Stimulated activated CD8-positive, alpha-beta memory T cell treated with anti-CD3 and anti-CD28 coated beads, Interleukin-2, amount 100 ng/mL, for 1 hour (primary cell): ENCODE results near the gene NAPA.

Source experiments
- DNase-seq, 2 donors: peaks; one replicate each; pipeline ENCODE4 v3.0.0-alpha.2; 2020; ENCODE audit warnings: low read depth in 2 of 2

Gene NAPA

DNA sequence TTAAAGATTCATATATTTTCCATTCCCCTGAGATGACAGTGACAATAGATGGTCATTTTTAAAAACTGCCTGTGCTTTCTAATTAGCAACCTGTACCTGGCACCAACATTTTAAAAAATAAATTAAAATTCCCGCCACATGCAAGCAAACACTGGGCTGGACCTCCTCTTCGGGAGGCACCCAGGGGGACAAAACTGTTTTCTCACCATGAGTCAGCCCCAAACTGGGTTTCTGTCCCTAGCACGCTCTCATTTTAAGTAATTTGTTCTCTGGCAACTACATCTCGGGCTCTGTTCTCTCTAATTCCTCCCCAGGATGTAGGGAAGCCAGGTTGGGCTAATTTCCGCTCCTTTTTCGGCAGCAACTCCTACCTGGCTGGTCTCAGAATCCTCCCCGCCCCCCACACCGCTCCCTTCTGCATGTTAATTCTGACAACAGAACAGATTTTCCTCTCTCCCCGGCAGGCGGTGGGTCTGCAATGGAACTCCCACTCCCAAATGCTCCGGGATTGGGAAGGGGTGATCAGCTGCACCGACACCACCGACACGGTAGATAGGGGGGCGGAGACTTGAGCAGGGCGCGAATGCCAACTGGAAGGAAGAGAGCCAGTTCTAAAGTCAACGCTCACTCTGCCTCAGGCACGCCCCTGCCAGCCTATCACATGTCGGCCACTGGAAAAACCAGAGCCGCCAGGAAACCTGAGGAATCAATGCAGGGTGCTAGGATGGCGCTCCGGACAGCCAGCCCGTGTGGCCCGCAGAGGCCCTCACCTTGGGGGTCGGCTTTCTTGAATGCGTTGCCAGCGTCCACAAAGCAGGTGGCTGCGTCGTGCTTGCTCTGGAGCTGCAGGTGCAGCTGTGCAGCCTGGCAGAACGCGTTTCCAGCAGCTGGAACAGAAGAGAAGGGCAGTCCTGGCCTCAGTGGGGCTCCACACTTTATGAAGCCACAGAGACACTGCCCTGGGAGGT is 14.7 kb downstream of the NAPA start:
- DNase-seq = no peak

DNA sequence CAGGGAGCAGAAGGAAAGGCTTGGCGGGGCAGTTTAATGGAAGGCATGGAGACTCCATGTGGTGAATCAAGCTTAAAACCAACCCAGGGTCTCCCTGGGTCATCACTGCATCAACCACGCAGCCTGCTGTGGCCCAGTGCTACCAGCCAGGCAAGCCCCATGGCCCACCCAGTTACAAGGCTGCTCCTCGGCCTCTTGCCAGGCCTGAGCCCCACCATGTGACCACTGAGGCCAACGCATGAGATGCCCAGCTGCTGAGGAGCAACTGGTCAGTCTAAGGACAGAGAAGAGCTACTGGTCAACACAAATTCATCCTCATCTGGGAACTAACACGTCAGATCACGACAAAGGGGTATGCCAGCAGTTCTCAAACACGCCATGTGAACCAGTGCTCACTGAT is 15.5 kb downstream of the NAPA start:
- DNase-seq = no peak

- DNase-seq = no peak
Observed at GRCh38 chr19:47498561-47498960, 16.3 kb downstream of the NAPA start.

DNA sequence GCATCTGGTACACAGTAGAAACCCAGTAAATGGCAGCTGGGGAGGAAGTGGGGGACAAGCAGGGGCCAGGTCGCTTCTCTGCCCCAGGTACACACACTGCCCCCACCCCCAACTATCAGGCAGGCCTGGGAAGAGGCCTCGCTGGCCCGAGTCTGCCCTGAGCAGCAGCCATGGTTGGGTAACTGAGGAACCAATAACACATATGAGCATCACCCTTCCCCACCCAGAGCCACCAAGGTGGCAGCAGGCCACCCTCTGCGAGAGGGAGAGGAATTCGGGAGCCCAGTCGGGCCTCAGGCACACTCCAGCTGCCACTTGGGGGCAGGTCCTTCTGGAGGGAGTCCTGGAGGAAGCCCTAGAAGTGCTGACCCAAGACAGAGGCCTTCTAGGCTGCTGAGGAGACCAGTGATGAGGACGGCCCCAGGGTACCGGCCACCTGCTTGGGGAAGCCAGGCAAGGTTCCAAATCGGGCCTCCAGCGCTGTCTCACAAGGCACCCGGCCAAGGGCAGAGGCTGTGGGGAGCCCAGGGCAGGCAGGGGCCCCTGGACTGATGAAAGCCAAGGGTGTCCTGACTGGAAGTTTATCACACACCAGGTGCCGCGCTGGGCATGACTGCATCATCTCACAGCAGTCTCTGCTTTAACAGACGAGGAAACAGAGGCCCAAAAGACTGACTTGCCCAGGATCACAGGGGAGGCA is 16.9 kb downstream of the NAPA start:
- DNase-seq = no peak

DNA sequence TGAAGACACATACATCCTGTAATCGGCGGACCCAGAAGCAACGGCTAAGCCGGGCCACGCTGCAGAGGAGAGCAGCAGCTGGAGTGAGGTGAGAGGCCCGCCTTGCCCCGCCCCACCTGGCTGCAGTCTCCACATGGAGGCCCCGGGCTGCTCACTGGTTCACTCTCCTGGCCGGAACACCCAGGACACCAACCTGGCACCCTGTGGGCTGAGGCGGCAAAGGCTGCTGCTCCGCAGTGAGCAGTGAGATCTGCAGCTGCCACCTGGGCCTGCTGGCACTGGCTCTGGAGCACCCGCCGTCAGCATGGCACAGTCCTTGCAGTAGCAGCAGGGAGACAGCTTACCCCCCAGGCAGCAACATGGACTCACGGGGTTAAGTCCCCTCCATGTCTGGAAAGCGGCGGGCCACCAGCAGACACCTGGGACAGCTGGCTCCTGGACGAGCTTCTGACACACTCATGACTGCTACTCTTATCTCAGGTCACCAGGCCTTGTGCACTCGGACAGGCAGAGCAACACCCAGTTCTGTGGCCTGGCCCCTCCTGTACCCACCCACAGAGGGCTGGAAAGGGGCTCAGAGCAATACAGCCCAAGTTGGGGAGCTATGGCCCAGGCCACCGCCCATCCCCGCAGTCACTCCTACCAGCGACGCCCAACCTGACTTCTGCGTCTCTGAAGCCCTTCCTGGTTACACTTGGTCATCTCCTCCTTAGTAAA is 17.7 kb downstream of the NAPA start:
- DNase-seq = no peak

GRCh38 chr19:47495478-47496372 is 19.1 kb downstream of the NAPA start:
- no peak for DNase-seq

DNA sequence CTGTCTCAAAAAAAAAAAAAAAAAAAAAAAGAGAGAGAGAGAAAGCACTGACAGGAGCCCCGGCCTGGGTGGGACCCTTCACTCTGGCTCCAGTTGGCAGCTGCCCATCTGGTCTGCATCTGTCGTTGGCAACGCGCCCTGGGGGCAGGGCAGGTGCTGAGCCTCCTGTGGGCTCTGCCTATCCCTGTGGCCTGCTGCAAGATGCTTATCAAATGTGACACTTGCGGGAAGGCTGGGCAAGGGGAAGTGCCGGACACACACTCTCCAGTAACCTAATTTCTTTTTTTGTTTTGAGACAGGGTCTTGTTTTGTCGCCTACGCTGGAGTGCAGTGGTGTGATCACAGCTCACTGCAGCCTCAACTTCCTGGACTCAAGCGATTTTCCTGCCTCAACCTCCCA is 20.1 kb downstream of the NAPA start:
- no peak for DNase-seq

DNA sequence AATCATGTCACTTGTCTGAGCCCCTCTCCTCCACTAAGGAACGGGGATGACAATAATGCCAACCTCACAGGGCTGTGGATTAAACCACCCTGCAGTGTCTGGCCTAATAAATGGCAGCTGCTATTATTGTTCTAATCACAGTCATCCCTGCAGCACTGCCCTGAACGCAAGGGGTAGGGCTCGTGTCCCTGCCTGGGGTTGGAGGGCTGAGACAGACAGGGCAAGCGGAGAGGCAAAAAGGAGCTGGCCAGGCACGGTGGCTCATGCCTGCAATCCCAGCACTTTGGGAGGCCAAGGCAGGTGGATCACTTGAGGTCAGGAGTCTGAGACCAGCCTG is 20.7 kb downstream of the NAPA start:
- DNase-seq = no peak

DNA sequence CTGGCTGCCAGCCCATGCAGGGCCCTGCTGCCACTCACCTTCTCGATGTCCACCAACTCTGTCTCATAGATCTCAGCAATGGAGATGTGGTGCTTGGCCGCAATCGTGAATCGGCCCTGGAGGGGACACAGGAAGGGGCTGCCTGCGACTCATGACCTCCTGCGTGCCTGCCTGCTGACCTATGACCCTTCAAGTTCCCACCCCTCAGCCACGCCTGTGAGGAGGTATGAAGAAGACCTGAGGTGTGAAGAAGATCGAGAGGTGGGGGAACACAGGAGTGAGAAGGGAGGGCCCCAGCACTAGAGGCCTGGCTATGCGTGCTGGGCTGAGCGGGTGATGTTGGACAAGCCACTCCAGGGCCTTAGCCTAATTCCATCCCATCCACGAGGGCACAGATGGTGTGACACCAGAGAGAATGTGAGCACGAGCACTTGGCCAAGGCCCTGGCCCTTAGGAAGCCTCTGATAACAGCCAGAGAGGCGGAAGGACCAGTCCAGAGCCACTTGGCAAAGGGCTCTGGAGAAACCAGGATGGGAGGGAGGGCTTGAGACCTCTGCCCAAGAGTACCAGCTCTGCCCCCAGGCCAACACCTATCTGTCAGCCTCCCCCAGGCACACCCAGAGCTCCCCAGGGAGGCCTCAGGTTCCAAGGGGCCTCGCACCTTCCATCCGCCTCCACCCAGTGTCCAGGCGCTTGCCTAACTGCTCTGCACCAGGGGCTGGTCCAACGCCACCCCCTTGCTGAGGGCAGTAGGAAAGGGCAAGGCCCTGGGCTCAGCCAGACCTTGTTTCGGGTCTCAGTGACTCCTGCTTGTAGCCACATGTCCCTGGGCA is 21.3 kb downstream of the NAPA start:
- DNase-seq = no peak

DNA sequence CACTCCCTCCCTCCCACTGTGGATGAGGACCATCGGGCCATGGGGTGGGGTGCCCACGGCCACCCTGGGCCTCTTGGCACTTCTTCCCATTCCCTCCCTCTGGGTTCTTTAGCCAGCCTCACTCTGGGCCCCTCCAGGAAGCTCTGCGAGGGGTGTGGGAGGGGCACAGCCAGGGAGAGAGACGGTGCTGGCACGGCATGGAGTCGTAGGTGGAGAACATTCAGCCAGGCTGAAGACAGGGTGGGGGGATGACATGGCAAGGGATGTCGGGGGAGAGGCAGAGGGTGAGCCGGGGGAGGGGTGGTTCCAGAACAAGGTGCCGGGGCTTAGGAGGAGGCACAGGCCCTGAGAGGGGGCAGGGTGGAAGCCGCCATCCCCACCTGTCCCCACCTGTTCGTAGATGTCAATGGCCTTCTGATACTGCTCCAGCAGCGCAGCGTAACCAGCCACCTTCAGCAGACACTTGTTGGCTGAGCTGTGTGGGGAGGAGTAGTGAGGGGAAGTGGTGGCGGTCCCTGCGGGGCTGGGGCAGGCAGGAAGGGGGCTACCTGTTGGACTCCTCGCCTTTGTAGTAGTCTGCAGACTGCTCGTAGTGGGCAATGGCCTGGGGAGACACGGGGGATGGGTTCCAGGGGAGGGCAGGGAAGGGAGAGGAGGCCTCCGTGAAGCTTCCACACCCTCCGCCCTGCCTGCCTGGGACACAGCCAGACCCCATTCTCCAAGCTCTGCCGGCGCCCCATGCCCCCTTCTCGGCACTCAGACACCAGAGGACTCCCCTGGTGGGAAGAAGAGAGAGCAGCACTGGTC is 22.1 kb downstream of the NAPA start:
- DNase-seq = no peak

DNA sequence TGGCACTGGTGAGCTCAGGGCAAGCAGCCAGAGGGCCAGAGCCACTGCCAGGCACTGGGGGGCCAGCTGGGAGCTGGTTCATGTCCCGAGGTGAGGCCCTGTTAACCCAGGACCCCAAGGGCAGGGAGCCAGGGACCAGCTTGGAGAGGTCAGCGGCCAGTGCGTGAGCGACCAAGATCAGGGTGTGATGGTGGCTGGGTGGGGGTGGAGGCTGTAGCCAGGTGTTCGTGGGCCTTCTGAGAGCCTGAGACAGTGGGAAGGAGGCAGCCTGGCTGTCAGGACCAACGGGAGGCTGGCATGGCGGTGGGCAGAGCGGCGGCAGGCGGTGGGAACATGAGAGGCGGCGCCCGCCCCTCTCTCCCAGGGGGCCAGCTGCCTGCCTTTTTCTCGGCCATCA is 22.7 kb downstream of the NAPA start:
- no peak for DNase-seq

DNA sequence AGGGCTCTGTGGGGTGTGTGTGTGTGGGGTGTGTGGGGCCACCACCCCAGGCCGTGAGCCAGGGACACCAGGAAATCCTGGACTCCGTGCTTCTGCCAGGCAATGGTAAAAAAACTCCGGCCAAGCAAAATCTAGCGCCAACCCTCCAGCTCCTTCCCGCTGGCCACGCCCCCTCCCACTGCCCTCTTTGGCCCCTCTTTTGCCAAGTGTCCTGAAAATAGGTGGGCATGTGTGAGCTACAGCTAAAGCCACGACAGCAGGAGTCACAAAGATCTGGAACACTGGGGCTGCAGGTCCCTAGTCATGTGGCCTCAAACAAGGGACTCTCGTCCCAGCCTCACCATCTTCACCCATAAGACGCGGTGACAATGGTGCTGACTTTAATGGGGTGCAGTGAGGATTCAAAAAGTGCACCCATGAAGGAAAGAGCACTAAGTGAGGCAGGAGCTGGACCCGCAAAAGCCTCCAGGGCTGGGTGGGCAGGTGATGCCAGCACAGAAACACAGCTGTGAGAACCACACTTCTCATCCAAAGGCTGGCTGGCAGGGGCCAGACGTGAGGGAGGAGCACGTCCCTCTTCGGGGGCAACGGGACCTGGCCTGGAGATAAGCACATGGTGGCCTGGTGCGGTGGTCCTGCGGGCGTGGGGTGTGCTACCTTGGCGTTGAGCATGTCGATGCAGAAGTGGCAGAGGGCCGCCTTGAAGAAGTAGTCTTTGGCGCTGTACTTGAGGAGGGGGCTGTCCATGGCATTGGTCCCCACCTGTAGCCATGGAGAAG is 23.3 kb downstream of the NAPA start:
- no peak for DNase-seq

DNA sequence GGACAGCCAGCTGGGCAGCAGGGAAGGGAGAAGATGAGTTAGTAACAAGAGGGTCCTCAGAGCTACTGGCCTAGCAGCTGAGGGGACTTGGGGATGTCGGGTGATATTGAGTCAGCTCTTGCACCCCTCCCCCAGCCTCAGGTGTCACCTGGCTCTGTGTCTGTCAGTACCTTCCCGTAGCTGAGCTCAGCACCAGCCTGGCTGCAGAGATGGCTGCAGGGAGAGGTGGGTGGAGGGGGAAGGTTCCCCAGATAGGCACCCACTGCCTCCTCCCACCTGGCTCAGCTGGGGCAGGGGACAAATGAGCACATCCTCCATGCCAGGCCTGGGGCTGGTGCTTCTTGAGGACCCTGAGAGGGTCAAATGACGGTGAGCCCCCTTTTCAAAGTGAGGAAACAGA is 24.0 kb downstream of the NAPA start:
- DNase-seq = no peak

- no peak for DNase-seq
Observed at GRCh38 chr19:47490031-47490430, 24.8 kb downstream of the NAPA start.

- no peak for DNase-seq
Observed at GRCh38 chr19:47489072-47489914, 25.6 kb downstream of the NAPA start.

DNA sequence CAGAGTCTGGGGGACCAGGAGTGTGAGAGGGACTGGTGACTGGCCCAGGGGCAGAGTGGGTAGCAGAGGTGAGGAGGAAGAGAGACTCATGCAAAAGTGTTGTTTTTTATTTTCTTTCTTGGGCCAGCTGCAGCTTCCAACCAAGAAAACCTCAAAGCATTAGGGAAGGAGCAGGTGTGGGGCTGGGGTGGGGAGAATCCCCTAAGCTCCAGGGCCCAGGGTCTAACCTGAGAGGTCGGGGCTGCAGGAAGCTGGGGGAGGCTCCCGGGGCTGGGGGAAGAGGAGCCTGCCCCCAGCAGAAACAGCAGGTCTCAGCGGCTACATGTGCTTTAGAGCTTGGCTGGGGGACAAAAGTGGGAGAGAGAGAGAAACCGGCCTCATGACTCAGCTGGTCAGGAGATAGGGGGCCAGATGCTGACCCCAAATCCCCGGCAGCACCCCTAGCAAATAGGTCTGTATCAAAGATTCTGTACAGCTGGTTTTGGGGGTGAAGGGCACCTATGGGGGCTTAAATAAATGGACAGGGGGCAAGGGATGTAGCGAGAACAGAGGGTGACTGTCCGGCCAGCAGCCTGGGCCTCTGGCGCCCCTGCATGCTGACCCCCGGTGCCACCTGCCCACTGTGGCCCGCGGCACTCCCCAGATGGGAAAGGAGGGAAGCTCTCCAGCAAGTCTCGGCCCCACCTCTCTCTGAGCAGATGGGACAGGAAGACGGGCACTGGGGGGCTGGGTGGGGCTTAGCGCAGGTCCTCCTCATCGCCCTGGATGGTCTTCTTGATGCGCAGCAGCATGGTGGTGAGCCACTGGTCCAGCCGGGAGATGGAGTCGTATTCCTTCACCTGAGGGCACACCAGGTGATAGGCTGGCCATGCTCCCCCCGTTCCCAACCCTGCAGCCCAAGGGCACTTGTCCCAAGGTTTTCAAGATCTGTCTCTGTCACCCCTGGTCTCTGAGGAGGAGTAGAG is 27.0 kb downstream of the NAPA start:
- DNase-seq = no peak

GRCh38 chr19:47486900-47487299 is 28.0 kb downstream of the NAPA start:
- no peak for DNase-seq
